GM18526 (cell line): ENCODE measurements around the gene HLA-B.

Experiments used
- POLR2A ChIP-seq: IDR thresholded peaks from 3 replicates; pipeline ENCODE4 v1.6.1; 2011; ENCODE audit not compliant: insufficient read length; ENCODE audit errors: extremely low read depth

Gene HLA-B

GRCh38 chr6:31356946-31357466 is at the start of gene HLA-B:
Gene HLA-B (minus strand): TSS chr6:31357179. CDS start chr6:31357158, 21 bp downstream.
- peak; percentile 79 for TF ChIP-seq POLR2A

DNA sequence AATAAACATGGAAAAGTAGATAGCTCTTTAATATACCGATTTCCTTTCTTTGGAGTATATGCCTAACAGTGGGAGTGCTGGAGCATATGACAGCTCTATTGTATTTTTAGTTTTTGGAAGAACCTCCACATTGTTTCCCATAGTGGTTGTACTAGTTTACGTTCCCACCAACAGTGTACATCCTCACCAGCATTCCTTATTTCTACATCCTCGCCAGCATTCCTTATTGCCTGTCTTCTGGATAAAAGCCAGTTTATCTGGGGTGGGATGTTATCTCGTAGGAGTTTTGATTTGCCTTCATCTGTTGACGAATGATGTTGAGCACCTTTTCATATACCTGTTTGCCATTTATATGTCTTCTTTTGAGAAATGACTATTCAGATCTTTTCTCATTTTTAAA is 49.0 kb upstream of the HLA-B start:
- no peak for TF ChIP-seq POLR2A

DNA sequence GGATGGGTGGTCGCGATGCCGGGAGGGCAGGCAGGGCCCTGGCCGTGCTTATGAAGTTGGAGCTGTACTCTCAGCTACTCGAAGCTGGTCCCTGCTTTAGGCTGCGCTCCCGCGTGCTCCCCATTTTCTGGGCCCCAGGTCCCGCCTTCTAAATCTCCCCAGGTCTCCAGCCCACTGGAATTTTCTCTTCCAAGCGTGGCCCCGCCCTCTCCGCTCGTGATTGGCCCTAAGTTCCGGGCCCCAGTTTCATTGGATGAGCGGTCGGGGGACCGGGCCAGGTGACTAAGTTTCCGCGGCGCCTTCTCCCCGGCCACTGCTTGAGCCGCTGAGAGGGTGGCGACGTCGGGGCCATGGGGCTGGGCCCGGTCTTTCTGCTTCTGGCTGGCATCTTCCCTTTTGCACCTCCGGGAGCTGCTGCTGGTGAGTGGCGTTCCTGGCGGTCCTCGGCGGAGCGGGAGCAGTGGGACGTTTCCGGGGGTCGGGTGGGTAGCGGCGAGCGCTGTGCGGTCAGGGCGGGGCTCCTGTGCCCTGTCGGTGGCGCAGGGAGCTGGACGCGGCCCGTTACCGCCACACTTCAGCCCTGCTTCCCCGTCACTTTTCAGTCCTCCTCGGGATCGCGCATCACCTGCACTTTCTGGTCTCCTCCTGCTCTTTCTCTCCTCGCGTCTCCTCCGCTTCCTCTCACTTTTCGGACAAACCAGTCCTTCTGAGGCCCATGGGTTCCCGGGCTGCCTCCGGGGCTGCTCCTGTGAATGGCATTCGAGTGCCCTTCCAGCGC is 46.5 kb upstream of the HLA-B start, which contains the start of gene MICA:
Gene MICA (plus strand): TSS at position 313 of the 778 bp plus-strand sequence. CDS start 38 bp downstream, at position 351.
- no peak for TF ChIP-seq POLR2A

DNA sequence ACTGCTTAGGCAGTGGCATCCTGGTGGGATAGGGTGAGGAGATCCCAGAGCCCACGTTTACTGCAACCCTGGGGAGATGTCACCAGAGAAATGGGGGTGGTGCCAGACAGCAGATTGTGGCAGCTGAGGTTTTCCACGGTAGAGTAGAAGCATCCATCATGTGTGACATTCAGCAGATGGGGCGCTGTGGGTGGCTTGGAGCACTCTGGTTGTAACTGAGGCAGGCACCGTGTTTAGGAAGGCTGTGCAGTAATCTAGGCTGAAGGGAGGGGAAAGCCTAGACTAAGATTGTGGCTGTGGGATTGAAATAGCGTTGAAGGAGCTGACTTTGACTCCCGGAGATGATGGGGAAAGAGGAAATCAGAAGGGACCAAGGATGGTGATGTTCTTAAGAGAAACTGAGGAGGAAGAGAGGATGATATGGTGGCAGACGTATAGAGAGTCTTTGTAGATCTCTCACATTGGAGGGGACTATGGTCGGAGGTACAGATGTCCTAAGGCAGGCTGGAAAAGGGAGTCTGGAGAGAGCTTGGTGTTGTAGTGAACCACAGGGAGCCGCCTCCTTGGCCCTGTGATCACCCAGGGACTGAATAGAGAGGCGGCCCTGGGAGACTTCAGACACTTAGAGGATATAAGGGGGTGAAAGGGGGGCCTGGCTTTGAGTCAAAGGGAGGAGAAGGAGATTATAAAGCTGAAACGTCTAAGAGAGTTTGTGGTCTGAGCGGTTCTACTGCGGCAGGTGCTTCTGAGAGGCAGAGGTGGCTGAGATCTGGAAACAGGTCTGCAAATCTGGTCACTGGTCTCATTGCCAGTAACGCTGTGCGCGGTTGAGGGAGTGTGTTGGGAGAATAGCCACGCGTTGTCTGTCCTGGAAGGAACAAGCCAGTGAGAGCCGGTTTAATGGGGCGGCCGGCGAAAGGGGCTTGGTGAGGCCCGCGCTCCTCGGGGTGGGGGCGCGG is 45.6 kb upstream of the HLA-B start:
- no peak for TF ChIP-seq POLR2A

- TF ChIP-seq POLR2A = no peak
Measured at GRCh38 chr6:31401403-31401802, 44.4 kb upstream of the HLA-B start.

GRCh38 chr6:31400467-31401289 is 43.7 kb upstream of the HLA-B start:
- TF ChIP-seq POLR2A = peak; percentile 68

DNA sequence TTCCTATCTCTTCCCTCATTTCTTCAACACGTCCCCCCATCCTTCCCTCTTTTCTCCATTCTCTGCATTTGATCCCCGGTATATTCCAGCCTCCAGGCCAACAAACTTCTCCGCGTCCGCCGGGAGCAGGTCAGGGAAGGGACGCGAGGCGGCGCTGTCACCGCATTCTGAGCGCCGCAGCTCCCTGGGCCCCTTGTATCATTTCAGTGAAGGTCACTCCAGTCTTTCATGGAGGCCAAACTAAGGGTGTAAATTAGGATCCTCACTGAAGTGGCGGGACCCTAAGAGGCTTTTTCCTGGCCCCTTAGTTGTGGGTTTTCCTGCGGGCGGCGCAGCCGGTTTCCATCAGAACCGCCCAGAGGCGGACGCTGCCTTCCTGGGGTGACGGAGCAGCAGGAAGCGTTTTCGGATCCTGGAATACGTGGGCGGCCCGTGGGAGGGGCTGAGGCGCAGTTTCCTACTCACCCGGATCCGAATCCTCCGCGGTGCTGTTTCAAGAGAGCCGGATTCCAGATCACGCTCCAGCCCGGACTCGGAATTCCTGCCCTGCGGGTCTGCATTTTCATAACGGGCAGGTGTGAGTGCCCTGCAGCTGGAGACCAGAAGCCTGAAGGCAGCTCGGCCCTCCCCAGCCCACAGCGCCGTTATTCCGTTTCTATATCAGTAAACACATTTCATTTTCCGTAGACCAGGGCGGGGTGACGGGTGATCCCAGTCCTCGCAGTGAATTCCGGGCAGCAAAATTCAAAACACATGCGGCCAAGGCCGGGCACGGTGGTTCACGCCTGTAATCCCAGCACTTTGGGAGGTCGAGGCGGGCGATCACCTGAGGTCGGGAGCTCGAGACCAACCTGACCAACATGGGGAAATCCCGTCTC is 42.8 kb upstream of the HLA-B start:
- no peak for TF ChIP-seq POLR2A

- TF ChIP-seq POLR2A = no peak
Measured at GRCh38 chr6:31397901-31398525, 41.0 kb upstream of the HLA-B start.

- no peak for TF ChIP-seq POLR2A
Measured at GRCh38 chr6:31396422-31397152, 39.6 kb upstream of the HLA-B start.

DNA sequence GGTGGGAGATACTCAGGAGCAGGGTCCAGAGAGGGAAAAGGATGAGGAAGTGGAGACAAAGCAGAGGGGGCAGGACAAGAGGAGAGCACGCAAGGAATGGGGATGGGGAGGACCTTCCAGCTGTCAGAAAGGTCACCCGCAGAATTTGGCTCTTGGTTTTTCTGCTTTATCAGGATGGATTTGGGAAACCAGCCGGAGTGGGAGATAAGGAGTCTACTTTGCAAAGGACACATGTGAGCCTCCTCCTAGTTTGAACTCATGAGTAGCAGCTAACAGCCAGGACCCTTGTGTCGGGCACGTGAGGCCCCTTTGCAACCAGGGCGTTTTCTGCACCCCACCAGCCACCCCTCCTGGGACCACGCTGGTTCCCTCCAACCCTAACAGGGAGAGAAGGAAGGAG is 38.9 kb upstream of the HLA-B start:
- TF ChIP-seq POLR2A = no peak

DNA sequence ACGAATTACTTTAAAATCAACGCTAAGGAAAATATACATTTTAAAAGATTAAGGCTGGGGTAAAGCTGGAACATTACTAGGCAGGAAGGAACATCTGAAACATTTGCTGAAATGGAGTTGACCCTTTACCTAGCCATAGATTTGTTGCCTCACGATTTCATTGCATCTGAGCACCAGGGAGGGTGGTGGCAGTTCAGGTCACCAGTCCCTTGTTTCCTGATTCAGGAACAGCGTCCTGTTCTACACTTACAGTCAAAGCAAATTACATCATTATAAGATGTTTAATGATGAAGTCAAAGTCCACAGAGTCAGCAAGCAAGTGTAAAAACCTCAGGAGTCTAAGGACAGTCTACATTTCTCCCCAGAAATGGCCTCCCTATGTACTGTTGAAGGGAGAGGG is 37.4 kb upstream of the HLA-B start:
- no peak for TF ChIP-seq POLR2A

DNA sequence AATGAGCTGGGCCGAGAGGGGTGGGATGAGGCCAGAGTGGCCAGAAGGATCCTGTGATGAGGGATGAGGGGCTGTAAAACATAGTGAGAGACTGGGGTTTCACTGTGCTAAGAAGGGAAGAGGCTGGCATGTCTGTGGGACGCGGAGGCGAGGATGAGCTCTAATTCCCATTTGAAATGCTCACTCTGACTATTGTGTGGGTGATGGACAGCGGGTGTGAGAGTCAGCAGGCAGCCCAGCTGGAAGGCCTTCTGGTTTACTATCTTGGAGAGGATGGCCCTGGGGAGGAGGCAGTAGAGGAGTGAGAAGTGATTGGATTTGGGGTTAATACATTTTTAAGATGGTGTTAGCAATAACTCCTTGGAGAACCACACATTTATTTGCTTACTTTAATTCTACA is 37.0 kb upstream of the HLA-B start:
- TF ChIP-seq POLR2A = no peak

- no peak for TF ChIP-seq POLR2A
Measured at GRCh38 chr6:31386977-31387376, 30.0 kb upstream of the HLA-B start.
